Measurements from ENCODE around the gene RIMBP3C. TPM values are rescaled to one million over a fixed set of nuclear protein-coding genes. Genes with fewer than 3 reads are reported as not detected.

RIMBP3C gene
- total RNA-seq, 2 experiments from 2014 or later: 0.92 TPM; not detected in 1

Other genes with a start within 250 kb of the RIMBP3C start
- gene RIMBP3B, start 167.7 kb downstream of the RIMBP3C start, total RNA-seq: 1 to 10 TPM in 1 of 2 experiments, under 1 TPM in 1; 0.84 to 1.1 TPM
- 1 to 10 TPM; 5.1 to 5.5 TPM for gene HIC2, start 134.1 kb downstream of the RIMBP3C start, total RNA-seq
- 1 to 10 TPM; 1.4 to 2.0 TPM for gene TMEM191C, start 84.1 kb downstream of the RIMBP3C start, total RNA-seq
- 10 to 100 TPM; 64.6 to 79.1 TPM for gene UBE2L3, start 16.3 kb upstream of the RIMBP3C start, total RNA-seq
- gene YDJC, start 78.6 kb upstream of the RIMBP3C start, total RNA-seq: 10 to 100 TPM; 30.3 to 39.9 TPM
- gene CCDC116, start 81.3 kb upstream of the RIMBP3C start, total RNA-seq: under 1 TPM; 0.42 to 0.97 TPM
- 10 to 100 TPM; 39.7 to 59.4 TPM for gene SDF2L1, start 90.8 kb upstream of the RIMBP3C start, total RNA-seq
- gene PPIL2, start 114.6 kb upstream of the RIMBP3C start, total RNA-seq: 10 to 100 TPM; 75.9 to 82.7 TPM
- 10 to 100 TPM in 1 of 2 experiments, 1 to 10 TPM in 1; 8.9 to 11.0 TPM for gene YPEL1, start 184.3 kb upstream of the RIMBP3C start, total RNA-seq